Measurements from ENCODE around the gene ZNRF1. TPM values are rescaled to one million over a fixed set of nuclear protein-coding genes. Genes with fewer than 3 reads are reported as not detected.
A peak's percentile ranks its signal among the peaks of the same experiment; 100 is the strongest.

ZNRF1 gene
- total RNA-seq, result 10 to 100 TPM; 12.8 to 27.5 (median 24.4) TPM

DNA sequence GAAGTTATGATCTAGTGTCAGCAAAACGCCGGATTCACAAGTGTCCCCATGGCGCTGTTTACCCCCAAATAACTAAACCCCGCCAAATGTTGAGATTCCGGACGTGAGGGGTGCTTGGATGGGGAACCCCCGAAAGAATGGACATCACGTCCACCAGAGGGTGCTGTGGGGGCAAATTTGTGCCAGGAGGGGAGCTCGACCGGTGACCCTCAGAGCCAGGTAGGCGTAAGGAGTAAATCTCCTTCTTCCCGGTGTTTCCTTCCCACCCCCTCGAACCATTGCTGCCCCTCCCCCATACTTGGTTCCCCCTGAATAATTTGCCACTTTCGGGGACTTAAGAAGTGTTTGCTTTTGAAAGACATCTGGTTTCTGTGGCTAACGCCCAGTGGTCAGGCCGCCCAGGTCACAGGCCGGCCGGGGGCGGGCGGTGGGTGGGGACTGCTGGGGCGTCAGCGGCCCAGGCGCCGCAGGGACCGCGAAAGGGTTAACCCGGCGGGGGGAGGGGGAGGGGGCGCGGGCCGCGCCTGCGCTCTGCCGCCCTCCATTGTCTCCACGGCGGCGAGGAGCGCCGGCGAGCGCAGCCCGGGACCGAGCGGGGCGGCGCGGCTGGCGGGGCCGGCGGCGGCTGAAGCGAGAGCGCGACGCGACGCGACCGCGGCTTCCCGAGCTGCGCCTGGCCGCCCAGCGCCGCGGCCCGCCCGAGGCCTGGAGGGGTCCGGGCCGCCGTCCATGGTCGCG lies at the start of gene ZNRF1:
Gene ZNRF1 (plus strand): TSS at position 544 of the 738 bp plus-strand sequence. CDS start 648 bp downstream, outside the sequence.
- no peaks in the 10 kb centered on the region for H3K27me3 ChIP-seq
- no peaks in the 10 kb centered on the region for H3K9me3 ChIP-seq
- peak within 1 kb of the TSS; percentile 79 to 94 (median 80) for H3K4me3 ChIP-seq
- H3K4me1 ChIP-seq, result peaks cover 0 to 6% of the 10 kb centered on the region in 2 donors
- intact Hi-C loops (cut with DNase I; ENCODE audit: low total_unique reads), result no loop called here
- H3K27ac ChIP-seq, result peak within 1 kb of the TSS; percentile 84 to 86
- TF ChIP-seq POLR2A (IDR thresholded peaks at IDR 0.05) (no peak), POLR2AphosphoS5 (IDR thresholded peaks at IDR 0.05) (peak in 1 of 3 donors; percentile 47)
- TF ChIP-seq, protein P1, sequence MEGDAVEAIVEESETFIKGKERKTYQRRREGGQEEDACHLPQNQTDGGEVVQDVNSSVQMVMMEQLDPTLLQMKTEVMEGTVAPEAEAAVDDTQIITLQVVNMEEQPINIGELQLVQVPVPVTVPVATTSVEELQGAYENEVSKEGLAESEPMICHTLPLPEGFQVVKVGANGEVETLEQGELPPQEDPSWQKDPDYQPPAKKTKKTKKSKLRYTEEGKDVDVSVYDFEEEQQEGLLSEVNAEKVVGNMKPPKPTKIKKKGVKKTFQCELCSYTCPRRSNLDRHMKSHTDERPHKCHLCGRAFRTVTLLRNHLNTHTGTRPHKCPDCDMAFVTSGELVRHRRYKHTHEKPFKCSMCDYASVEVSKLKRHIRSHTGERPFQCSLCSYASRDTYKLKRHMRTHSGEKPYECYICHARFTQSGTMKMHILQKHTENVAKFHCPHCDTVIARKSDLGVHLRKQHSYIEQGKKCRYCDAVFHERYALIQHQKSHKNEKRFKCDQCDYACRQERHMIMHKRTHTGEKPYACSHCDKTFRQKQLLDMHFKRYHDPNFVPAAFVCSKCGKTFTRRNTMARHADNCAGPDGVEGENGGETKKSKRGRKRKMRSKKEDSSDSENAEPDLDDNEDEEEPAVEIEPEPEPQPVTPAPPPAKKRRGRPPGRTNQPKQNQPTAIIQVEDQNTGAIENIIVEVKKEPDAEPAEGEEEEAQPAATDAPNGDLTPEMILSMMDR (IDR thresholded peaks at IDR 0.05), result peak; percentile 75 to 87 (median 86)
- peak; percentile 65 to 84 for DNase-seq (ENCODE audit: low spot score in 2 of 2)
- H3K36me3 ChIP-seq, result no peaks in the 10 kb centered on the region

DNA sequence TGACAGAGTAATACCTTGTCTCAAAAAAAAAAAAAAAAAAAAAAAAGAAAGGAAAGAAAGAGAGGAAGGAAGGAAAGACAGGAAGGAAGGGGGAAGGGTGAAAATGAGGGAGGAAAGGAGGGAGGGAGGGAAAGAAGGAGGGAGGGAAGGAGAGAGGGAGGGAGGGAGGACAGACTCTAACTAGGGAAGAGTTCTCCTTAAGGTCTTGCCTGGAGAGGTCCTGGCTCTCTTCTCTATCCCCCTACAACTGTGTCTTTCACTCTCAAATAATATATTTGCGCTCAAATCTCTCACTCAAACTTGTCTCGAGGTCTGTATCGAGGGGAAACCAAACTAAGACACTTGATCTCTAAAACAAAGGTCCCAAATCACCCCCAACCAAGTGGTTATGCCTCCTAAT lies 49.5 kb upstream of the ZNRF1 start:
- TF ChIP-seq POLR2A (IDR thresholded peaks at IDR 0.05) (no peak), POLR2AphosphoS5 (IDR thresholded peaks at IDR 0.05) (no peak)
- TF ChIP-seq, protein P1 (IDR thresholded peaks at IDR 0.05), result no peak
- no peaks in the 10 kb centered on the region for H3K36me3 ChIP-seq
- no peaks in the 10 kb centered on the region for H3K27me3 ChIP-seq
- H3K27ac ChIP-seq, result no peak overlapping the region
- no peak overlapping the region for H3K4me3 ChIP-seq
- intact Hi-C loops (cut with DNase I; ENCODE audit: low total_unique reads), result no loop called here
- H3K4me1 ChIP-seq, result no peaks in the 10 kb centered on the region
- no peak for DNase-seq (ENCODE audit: low spot score in 2 of 2)
- H3K9me3 ChIP-seq, result no peaks in the 10 kb centered on the region

DNA sequence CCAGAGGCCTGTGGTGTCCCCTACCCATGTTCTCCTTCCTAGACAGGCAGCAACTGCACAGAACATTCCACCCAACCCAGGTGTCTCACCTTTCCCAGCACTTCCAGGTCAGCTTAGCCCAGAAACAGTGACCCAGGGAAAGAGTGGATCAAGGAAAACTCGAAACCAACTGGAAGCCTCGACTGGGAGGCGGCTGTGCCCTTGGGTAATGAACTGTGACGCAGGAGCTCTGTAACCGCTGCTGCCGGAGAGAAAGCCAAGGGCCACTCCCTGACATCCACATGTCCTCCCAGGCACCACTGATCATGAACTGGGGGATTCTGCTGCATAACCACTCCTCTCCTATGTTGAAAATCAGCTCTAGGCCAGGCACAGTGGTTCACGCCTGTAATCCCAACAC lies 48.3 kb upstream of the ZNRF1 start:
- Histone ChIP-seq H3K4me3 (no peak overlapping the region), H3K27ac (no peak overlapping the region), H3K4me1 (no peaks in the 10 kb centered on the region), H3K36me3 (no peaks in the 10 kb centered on the region), H3K27me3 (no peaks in the 10 kb centered on the region), H3K9me3 (no peaks in the 10 kb centered on the region)
- intact Hi-C loops (cut with DNase I; ENCODE audit: low total_unique reads), result no loop called here
- no peak for DNase-seq (ENCODE audit: low spot score in 2 of 2)
- TF ChIP-seq POLR2AphosphoS5 (IDR thresholded peaks at IDR 0.05), result no peak
- TF ChIP-seq, protein P1 (IDR thresholded peaks at IDR 0.05), result no peak
- TF ChIP-seq POLR2A (IDR thresholded peaks at IDR 0.05), result no peak

DNA sequence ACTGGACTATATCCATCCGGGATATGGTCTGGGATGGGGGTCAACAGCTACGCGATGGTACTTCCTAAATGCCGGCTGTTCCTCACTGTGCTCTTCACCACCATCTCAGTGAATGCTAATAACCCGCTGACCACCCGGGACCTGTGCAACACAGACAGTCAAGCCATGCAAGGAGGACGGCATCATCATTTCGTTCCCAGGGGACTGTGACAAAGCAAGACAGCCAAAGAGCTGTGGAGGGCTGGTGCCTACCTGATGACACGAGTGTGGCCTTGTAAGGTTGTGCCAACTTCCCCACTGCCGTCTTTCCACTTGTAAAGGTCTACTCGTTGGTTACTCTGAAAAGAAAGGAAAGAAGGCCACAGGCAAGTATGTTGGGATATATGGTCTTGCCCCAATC lies 47.6 kb upstream of the ZNRF1 start:
- Histone ChIP-seq H3K4me1 (no peaks in the 10 kb centered on the region), H3K9me3 (no peaks in the 10 kb centered on the region), H3K36me3 (no peaks in the 10 kb centered on the region), H3K27me3 (no peaks in the 10 kb centered on the region), H3K4me3 (no peak overlapping the region), H3K27ac (no peak overlapping the region)
- no peak for DNase-seq (ENCODE audit: low spot score in 2 of 2)
- TF ChIP-seq, protein P1 (IDR thresholded peaks at IDR 0.05), result no peak
- TF ChIP-seq POLR2AphosphoS5 (IDR thresholded peaks at IDR 0.05) (no peak), POLR2A (IDR thresholded peaks at IDR 0.05) (no peak)
- intact Hi-C loops (cut with DNase I; ENCODE audit: low total_unique reads), result no loop called here

DNA sequence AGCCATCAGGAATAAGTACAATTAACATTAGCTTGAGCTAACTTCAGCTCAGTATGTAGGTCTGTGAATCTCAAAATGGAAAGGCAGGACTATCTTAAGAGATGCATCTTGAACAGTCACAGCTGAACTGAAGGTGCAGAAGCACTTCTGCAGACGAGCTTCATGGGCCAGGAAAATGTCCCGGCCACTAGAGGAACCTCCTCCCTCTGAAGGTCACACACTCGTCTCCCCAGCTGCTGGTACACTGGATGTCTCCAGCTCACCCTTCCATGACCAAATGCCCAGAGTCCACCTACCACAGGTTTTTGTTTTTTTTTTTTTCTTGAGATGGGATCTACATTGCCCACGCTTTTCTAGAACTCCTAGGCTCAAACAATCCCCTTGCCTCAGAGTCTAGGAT lies 47.1 kb upstream of the ZNRF1 start:
- Histone ChIP-seq H3K36me3 (no peaks in the 10 kb centered on the region), H3K27me3 (no peaks in the 10 kb centered on the region), H3K4me1 (no peaks in the 10 kb centered on the region), H3K4me3 (no peak overlapping the region), H3K27ac (no peak overlapping the region), H3K9me3 (no peaks in the 10 kb centered on the region)
- TF ChIP-seq, protein P1 (IDR thresholded peaks at IDR 0.05), result no peak
- DNase-seq (ENCODE audit: low spot score in 2 of 2), result no peak
- intact Hi-C loops (cut with DNase I; ENCODE audit: low total_unique reads), result no loop called here

Measured in breast epithelium (tissue), 4 donors.